AG09309 (cell line): ENCODE measurements around the gene MEGF6.
"Not testable (repeated sequence)": the region's sequence is repeated elsewhere in the genome, so short reads cannot be mapped to it uniquely, and the experiment has no call there.

ENCODE experiments used
- DNase-seq: peaks from one replicate; pipeline ENCODE4 v3.0.0-alpha.2; 2010; ENCODE audit warnings: low read depth
- H3K4me3 ChIP-seq: 2 replicates; pipeline ENCODE4 v1.5.1; 2011; ENCODE audit warnings: mild to moderate bottlenecking, low read depth, low read length, moderate library complexity; ENCODE audit not compliant: control insufficient read depth
- TF ChIP-seq, protein P1 (sequence below): IDR thresholded peaks from 2 replicates; pipeline ENCODE4 v1.5.1; 2011; ENCODE audit warnings: mild to moderate bottlenecking, low read depth, low read length, inconsistent platforms; ENCODE audit not compliant: insufficient read depth, control insufficient read depth; ENCODE audit errors: missing control alignments

Gene MEGF6

GRCh38 chr1:3577711-3578432, 33.4 kb downstream of the MEGF6 start:
- TF ChIP-seq, protein P1, sequence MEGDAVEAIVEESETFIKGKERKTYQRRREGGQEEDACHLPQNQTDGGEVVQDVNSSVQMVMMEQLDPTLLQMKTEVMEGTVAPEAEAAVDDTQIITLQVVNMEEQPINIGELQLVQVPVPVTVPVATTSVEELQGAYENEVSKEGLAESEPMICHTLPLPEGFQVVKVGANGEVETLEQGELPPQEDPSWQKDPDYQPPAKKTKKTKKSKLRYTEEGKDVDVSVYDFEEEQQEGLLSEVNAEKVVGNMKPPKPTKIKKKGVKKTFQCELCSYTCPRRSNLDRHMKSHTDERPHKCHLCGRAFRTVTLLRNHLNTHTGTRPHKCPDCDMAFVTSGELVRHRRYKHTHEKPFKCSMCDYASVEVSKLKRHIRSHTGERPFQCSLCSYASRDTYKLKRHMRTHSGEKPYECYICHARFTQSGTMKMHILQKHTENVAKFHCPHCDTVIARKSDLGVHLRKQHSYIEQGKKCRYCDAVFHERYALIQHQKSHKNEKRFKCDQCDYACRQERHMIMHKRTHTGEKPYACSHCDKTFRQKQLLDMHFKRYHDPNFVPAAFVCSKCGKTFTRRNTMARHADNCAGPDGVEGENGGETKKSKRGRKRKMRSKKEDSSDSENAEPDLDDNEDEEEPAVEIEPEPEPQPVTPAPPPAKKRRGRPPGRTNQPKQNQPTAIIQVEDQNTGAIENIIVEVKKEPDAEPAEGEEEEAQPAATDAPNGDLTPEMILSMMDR: no peak
- DNase-seq: no peak

GRCh38 chr1:3577300-3577699, 34.0 kb downstream of the MEGF6 start:
- DNase-seq: no peak
- TF ChIP-seq, protein P1: no peak
- no peak overlapping the region for H3K4me3 ChIP-seq

More at GRCh38 chr1:3577711-3578432, 33.4 kb downstream of the MEGF6 start:
- H3K4me3 ChIP-seq: no peak overlapping the region

GRCh38 chr1:3575993-3576392, 35.3 kb downstream of the MEGF6 start:
- DNase-seq: no peak
- no peak overlapping the region for H3K4me3 ChIP-seq

DNA sequence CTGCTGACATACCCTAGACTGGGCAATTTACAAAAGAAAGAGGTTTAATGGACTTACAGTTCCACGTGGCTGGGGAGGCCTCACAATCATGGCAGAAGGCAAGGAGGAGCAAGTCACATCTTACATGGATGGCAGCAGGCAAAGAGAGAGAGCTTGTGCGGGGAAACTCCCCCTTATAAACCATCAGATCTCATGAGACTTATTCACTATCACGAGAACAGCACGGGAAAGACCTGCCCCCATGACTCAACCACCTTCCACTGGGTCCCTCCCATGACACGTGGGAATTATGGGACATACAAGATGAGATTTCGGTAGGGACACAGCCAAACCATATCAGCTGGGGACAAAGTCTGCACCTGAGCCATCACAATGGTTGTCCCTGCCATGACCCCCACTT, 35.8 kb downstream of the MEGF6 start:
- not testable (repeated sequence) for H3K4me3 ChIP-seq, DNase-seq

More at GRCh38 chr1:3575993-3576392, 35.3 kb downstream of the MEGF6 start:
- TF ChIP-seq, protein P1: no peak

GRCh38 chr1:3573500-3573899, 37.8 kb downstream of the MEGF6 start:
- TF ChIP-seq, protein P1: no peak
- H3K4me3 ChIP-seq: no peak overlapping the region
- DNase-seq: no peak

DNA sequence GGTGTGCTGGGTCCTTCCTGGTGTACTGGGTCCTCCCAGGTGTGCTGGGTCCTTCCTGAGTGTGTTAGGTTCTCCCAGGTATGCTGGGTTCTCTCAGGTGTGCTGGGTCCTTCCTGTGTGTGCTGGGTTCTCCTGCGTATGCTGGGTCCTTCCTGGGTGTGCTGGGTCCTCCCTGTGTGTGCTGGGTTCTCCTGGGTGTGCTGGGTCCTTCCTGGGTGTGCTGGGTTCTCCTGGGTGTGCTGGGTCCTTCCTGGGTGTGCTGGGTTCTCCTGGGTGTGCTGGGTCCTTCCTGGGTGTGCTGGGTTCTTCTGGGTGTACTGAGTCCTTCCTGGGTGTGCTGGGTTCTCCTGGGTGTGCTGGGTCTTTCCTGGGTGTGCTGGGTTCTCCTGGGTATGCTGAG, 38.7 kb downstream of the MEGF6 start:
- not testable (repeated sequence) for H3K4me3 ChIP-seq, DNase-seq

GRCh38 chr1:3571263-3571662, 40.0 kb downstream of the MEGF6 start:
- DNase-seq: no peak

More at GRCh38 chr1:3571263-3571662, 40.0 kb downstream of the MEGF6 start:
- H3K4me3 ChIP-seq: no peak overlapping the region
- TF ChIP-seq, protein P1: no peak
